Measurements from ENCODE around the gene SCIMP. TPM values are rescaled to one million over a fixed set of nuclear protein-coding genes. Genes with fewer than 3 reads are reported as not detected.
A peak's percentile ranks its signal among the peaks of the same experiment; 100 is the strongest.

Gene SCIMP
- total and polyA plus RNA-seq, 2 of the 4 experiments (the other 2 are of a cell fraction), result not detected

- Histone ChIP-seq H3K79me1 (ENCODE audit: low read depth in 1 of 2, low read length in 2 of 2) (peaks cover 19 to 38% of the 10 kb centered on the region in 2 experiments), H4K91ac (ENCODE audit: insufficient read depth, low read depth, low read length) (no peak overlapping the region), H3K27me3 (ENCODE audit: control insufficient read depth, insufficient read depth, low read length) (no peaks in the 10 kb centered on the region), H4K5ac (ENCODE audit: low read depth, low read length) (no peak overlapping the region; the same call in 1 of the 2 replicates), H2AK5ac (ENCODE audit: low read depth, low read length) (peak overlapping the region; percentile 80), H3K4me3 (ENCODE audit: insufficient read depth, low read depth, low read length) (peak overlapping the region; percentile 82), H3K23ac (ENCODE audit: low read depth, low read length) (peak overlapping the region; percentile 94), H2BK15ac (ENCODE audit: low read depth, low read length) (no peak overlapping the region), H3K56ac (ENCODE audit: extremely low read depth, insufficient read depth, low read length) (peak overlapping the region; percentile 42; the same call in 1 of the 2 replicates), H3K27ac (ENCODE audit: insufficient read depth, low read length) (peak overlapping the region; percentile 58), H3K14ac (replicated peaks; ENCODE audit: low read depth, low read length) (peak overlapping the region; percentile 79), H2BK120ac (ENCODE audit: low read depth, low read length) (no peak overlapping the region), H3K36me3 (ENCODE audit: control insufficient read depth, insufficient read depth, low read length) (no peaks in the 10 kb centered on the region; the same call in none of the 2 replicates), H3K18ac (ENCODE audit: low read depth, low read length) (peak overlapping the region; percentile 56; the same call in 1 of the 2 replicates), H3K4me2 (ENCODE audit: low read depth, low read length) (peak overlapping the region; percentile 100), H2BK5ac (ENCODE audit: low read depth, low read length, poor library complexity, severe bottlenecking) (no peak overlapping the region), H3K9ac (ENCODE audit: low read depth, low read length) (peak overlapping the region; percentile 95), H2AK9ac (replicated peaks; ENCODE audit: low read depth, low read length, poor library complexity) (no peak overlapping the region), H2BK20ac (ENCODE audit: low read depth, low read length) (no peak overlapping the region), H3K9me1 (ENCODE audit: insufficient read depth, low read length) (peaks cover 9% of the 10 kb centered on the region; the same call in 1 of the 2 replicates), H4K20me1 (ENCODE audit: insufficient read depth, low read length) (peaks cover 32% of the 10 kb centered on the region), H3K9me3 (ENCODE audit: control insufficient read depth, insufficient read depth, low read length) (no peaks in the 10 kb centered on the region), H3K4me1 (ENCODE audit: control insufficient read depth, insufficient read depth, low read length) (peaks cover 6% of the 10 kb centered on the region), H4K8ac (ENCODE audit: low read depth in 2 of 2, low read length in 2 of 2) (peak overlapping the region in 1 of 2 experiments; percentile 20; a peak in 2 of 4 replicates), H3K4ac (ENCODE audit: low read depth, low read length) (peak overlapping the region; percentile 76; the same call in 1 of the 2 replicates), H2AFZ (replicated peaks; ENCODE audit: low read length, poor library complexity) (peak overlapping the region; percentile 91)
- intact Hi-C loops (cut with micrococcal nuclease) (loop anchor here (10.0 kb wide), 1 partner anchor 132 kb away; the partner anchor contains the start of gene NUP88), dilution Hi-C loops (cut with HindIII; ENCODE audit: low sequenced_read_pairs, unreplicated experiment) (no loop called here), in situ Hi-C loops (cut with MboI; ENCODE audit: low sequenced_read_pairs) (no loop called here)
- 0% methylated on average over 7 of the region's 34 CpGs; no CpG with 5 or more reads in 1 of the 2 experiments for WGBS, 2 experiments (ENCODE audit: extremely low coverage in 2 of 2, insufficient read length in 1 of 2)
- peak; percentile 2 for ATAC-seq (ENCODE audit: low read depth)
- TF ChIP-seq POLR2A (IDR thresholded peaks at IDR 0.05; ENCODE audit: low read depth, low read length), result no peak
- peak; percentile 85 for TF ChIP-seq MXI1 (IDR thresholded peaks at IDR 0.05; ENCODE audit: borderline replicate concordance, low read depth, low read length)
- peak; percentile 39; the same call in 1 of the 2 replicates for TF ChIP-seq USF2 (IDR thresholded peaks at IDR 0.05; ENCODE audit: low read depth, low read length)
- TF ChIP-seq CTCF (conservative IDR thresholded peaks at IDR 0.05; ENCODE audit: low read depth, low read length), result no peak
- TF ChIP-seq MAFK (IDR thresholded peaks at IDR 0.05; ENCODE audit: low read depth, low read length), result no peak
- TF ChIP-seq CEBPB (IDR thresholded peaks at IDR 0.05; ENCODE audit: low read depth, low read length), result no peak
- no peak for TF ChIP-seq MAZ (IDR thresholded peaks at IDR 0.05; ENCODE audit: borderline replicate concordance, low read depth, low read length)
- no peak for TF ChIP-seq RFX5 (IDR thresholded peaks at IDR 0.05; ENCODE audit: low read depth, low read length)
- ChIA-PET CTCF (no interaction called here), POLR2A (ENCODE audit: unreplicated experiment) (no interaction called here)
- DNase-seq, result no peak
- no TSS peak for BruUV-seq (replicated peaks)
These were observed 48.1 kb upstream of the SCIMP start for GRCh38 chr17:5282642-5283217.

All from IMR-90 (cell line).